HUES64 (cell line): ENCODE results near the gene HMCN2. TPM values are rescaled to one million over a fixed set of nuclear protein-coding genes. Genes with fewer than 3 reads are reported as not detected.

ENCODE experiments used
- H3K27ac ChIP-seq: 2 replicates; pipeline ENCODE4 v1.7.0; 2013; ENCODE audit warnings: low read depth, low read length, inconsistent platforms
- H3K27me3 ChIP-seq: 2 replicates; pipeline ENCODE4 v1.6.1; 2013; ENCODE audit warnings: mild to moderate bottlenecking, low read length; ENCODE audit not compliant: insufficient read depth
- H3K36me3 ChIP-seq: 2 replicates; pipeline ENCODE4 v1.6.1; 2013; ENCODE audit warnings: mild to moderate bottlenecking, low read length; ENCODE audit not compliant: insufficient read depth
- H3K4me1 ChIP-seq: 2 replicates; pipeline ENCODE4 v1.6.1; 2013; ENCODE audit warnings: mild to moderate bottlenecking, low read length, moderate library complexity; ENCODE audit not compliant: insufficient read depth
- H3K4me3 ChIP-seq: 2 replicates; pipeline ENCODE4 v1.5.1; 2013; ENCODE audit warnings: mild to moderate bottlenecking, low read length, moderate library complexity
- H3K9ac ChIP-seq: 2 replicates; pipeline ENCODE4 v1.6.1; 2013; ENCODE audit warnings: mild to moderate bottlenecking, low read depth, low read length
- H3K9me3 ChIP-seq: 2 replicates; pipeline ENCODE4 v1.6.1; 2013; ENCODE audit warnings: low read depth, low read length; ENCODE audit not compliant: insufficient read depth
- WGBS: fragments of 150-250, 120-280 bp; methylation state at CpG from one replicate; pipeline ENCODE4 v1.1.7; 2013; ENCODE audit warnings: missing lambda C conversion rate; 5-methylcytosine and 5-hydroxymethylcytosine counted together
- polyA plus RNA-seq, 2 experiments: library from polyadenylated mRNA; stranded (reverse); fragments of 50-300 nt; gene quantifications; one replicate each; pipeline ENCODE4 v1.2.3, GENCODE V29; 2013

HMCN2 gene, protein sequence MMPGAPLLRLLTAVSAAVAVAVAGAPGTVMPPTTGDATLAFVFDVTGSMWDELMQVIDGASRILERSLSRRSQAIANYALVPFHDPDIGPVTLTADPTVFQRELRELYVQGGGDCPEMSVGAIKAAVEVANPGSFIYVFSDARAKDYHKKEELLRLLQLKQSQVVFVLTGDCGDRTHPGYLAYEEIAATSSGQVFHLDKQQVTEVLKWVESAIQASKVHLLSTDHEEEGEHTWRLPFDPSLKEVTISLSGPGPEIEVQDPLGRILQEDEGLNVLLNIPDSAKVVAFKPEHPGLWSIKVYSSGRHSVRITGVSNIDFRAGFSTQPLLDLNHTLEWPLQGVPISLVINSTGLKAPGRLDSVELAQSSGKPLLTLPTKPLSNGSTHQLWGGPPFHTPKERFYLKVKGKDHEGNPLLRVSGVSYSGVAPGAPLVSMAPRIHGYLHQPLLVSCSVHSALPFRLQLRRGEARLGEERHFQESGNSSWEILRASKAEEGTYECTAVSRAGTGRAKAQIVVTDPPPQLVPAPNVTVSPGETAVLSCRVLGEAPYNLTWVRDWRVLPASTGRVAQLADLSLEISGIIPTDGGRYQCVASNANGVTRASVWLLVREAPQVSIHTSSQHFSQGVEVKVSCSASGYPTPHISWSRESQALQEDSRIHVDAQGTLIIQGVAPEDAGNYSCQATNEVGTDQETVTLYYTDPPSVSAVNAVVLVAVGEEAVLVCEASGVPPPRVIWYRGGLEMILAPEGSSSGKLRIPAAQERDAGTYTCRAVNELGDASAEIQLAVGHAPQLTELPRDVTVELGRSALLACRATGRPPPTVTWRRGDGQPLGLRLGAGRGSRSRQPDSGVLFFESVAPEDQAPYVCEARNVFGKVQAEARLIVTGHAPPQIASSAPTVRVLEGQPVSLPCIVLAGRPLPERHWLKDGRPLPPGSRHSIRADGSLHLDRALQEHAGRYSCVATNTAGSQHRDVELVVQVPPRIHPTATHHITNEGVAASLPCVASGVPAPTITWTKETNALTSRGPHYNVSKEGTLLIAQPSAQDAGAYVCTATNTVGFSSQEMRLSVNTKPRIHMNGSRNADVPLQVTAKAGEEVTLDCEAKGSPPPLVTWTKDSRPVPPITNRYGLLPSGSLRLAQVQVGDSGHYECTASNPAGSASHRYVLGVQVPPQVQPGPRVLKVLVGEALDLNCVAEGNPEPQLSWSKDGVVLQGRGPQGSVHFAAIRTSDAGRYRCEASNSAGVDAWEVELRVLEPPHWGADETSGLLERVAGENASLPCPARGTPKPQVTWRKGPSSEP (N-terminal part only)
- polyA plus RNA-seq (2013, experiment 1 of 2), result 1.0 TPM
- 1.6 TPM for polyA plus RNA-seq (2013, experiment 2 of 2)

DNA sequence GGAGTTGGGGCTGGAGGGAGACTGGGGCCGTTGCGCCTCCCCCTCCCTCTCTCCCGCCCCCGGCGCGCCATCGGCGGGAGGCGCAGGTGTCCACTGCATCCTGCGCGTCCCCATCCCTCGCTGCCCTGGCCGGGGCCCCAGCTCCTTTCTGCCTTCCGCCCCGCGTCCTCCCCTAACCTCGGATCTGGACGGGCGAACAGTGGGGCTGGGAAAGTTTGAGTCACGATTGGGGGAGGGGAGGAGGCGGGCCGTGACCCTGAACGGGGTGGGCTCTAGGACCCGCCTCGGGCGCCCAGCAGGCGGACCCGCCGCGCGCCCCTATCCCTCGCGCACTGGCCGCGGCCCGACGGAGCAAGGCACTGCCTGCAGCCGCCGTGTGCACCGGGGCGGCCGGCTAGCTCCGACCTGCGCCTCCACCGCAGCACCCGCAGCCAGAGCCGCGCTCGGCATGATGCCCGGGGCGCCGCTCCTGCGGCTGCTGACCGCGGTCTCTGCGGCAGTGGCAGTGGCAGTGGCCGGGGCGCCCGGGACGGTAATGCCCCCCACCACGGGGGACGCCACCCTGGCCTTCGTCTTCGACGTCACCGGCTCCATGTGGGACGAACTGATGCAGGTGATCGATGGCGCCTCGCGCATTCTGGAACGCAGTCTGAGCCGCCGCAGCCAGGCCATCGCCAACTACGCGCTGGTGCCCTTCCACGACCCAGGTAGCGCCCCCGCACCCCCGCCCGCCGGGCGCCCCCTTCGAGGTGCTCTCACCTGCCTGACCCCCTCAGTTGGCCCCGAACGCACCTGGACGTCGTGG lies at the start of gene HMCN2:
Gene HMCN2 (plus strand): TSS at position 330 of the 805 bp plus-strand sequence. CDS start 119 bp downstream, at position 449.
- Histone ChIP-seq H3K4me1 (peaks cover 15% of the 10 kb centered on the region), H3K9ac (peak within 1 kb of the TSS; percentile 60), H3K27me3 (peaks cover 35% of the 10 kb centered on the region), H3K4me3 (peak within 1 kb of the TSS; percentile 63), H3K27ac (no peak within 1 kb of the TSS), H3K9me3 (no peaks in the 10 kb centered on the region), H3K36me3 (no peaks in the 10 kb centered on the region)
- WGBS, result 2% methylated on average over 88 of the region's 89 CpGs

- peaks cover 11% of the 10 kb centered on the region for H3K4me1 ChIP-seq
- H3K9ac ChIP-seq, result no peak overlapping the region
- H3K9me3 ChIP-seq, result no peaks in the 10 kb centered on the region
- no peak overlapping the region for H3K4me3 ChIP-seq
- H3K27me3 ChIP-seq, result no peaks in the 10 kb centered on the region
- peaks cover 9% of the 10 kb centered on the region for H3K36me3 ChIP-seq
- no peak overlapping the region for H3K27ac ChIP-seq
- 91% methylated on average over 10 of the region's 10 CpGs for WGBS
These were observed 47.7 kb upstream of the HMCN2 start for GRCh38 chr9:130217838-130218237.

GRCh38 chr9:130219661-130220096 lies 45.9 kb upstream of the HMCN2 start:
- H3K27ac ChIP-seq, result no peak overlapping the region; the same call in 1 of the 2 replicates
- no peaks in the 10 kb centered on the region for H3K27me3 ChIP-seq
- H3K36me3 ChIP-seq, result peaks cover 9% of the 10 kb centered on the region
- H3K9me3 ChIP-seq, result no peaks in the 10 kb centered on the region
- no peak overlapping the region for H3K9ac ChIP-seq
- 89% methylated on average over 16 of the region's 16 CpGs for WGBS
- H3K4me1 ChIP-seq, result peaks cover 3% of the 10 kb centered on the region; the same call in 1 of the 2 replicates
- no peak overlapping the region for H3K4me3 ChIP-seq

GRCh38 chr9:130220352-130220751 lies 45.2 kb upstream of the HMCN2 start:
- Histone ChIP-seq H3K9me3 (no peaks in the 10 kb centered on the region), H3K4me3 (no peak overlapping the region), H3K27me3 (no peaks in the 10 kb centered on the region), H3K9ac (no peak overlapping the region), H3K36me3 (peaks cover 9% of the 10 kb centered on the region), H3K27ac (no peak overlapping the region), H3K4me1 (no peaks in the 10 kb centered on the region)
- WGBS, result 48% methylated on average over 8 of the region's 9 CpGs

DNA sequence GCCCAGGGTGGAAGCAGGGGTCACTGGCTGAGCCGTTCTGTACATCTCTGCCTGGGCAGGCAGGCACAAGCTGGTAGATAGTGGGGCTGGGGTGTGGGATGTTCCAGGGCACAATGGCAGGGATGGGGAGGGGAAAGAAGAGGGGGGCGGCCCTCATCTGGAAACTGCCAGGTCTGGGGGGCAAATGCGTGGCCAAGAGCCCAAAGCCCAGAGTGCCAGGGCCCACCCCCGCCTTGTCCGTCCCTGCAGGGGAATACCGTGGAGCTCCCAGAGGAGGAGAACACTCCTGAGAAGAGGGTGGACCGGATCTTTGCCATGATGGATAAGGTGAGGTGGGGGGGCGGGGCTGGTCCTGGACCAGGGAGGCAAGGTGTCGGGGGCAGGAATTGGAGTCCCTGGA lies 42.7 kb upstream of the HMCN2 start:
- H3K4me3 ChIP-seq, result no peak overlapping the region
- H3K36me3 ChIP-seq, result peaks cover 28% of the 10 kb centered on the region
- no peak overlapping the region for H3K27ac ChIP-seq
- H3K9ac ChIP-seq, result no peak overlapping the region
- WGBS, result 95% methylated on average over 9 of the region's 9 CpGs
- peaks cover 8% of the 10 kb centered on the region for H3K9me3 ChIP-seq
- no peaks in the 10 kb centered on the region for H3K4me1 ChIP-seq
- H3K27me3 ChIP-seq, result no peaks in the 10 kb centered on the region

GRCh38 chr9:130225071-130225470 lies 40.5 kb upstream of the HMCN2 start:
- H3K4me1 ChIP-seq, result no peaks in the 10 kb centered on the region
- H3K27me3 ChIP-seq, result no peaks in the 10 kb centered on the region
- peaks cover 11% of the 10 kb centered on the region for H3K9me3 ChIP-seq
- 90% methylated on average over 11 of the region's 11 CpGs for WGBS
- peaks cover 31% of the 10 kb centered on the region for H3K36me3 ChIP-seq
- H3K4me3 ChIP-seq, result no peak overlapping the region
- no peak overlapping the region for H3K27ac ChIP-seq
- no peak overlapping the region for H3K9ac ChIP-seq

DNA sequence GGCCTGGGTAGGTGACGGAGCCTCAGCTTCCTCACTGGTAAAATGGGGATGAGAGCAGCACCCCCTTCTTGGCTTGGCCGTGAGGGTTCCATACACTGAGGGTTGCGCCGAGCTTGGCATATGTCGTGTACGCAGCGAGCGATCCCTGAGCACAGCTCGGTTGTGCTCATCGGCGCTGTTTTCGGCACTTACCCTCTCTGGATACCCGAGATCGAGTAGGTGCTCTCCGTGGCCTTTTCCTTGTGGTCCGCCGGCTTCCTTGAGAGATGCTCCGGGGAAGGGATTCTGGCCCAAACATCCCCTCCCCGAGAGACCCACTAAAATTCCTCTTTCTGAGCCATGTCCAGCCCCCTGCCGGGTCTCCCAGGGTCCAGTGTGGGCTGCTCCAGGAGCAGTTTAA lies 40.0 kb upstream of the HMCN2 start:
- Histone ChIP-seq H3K4me1 (no peaks in the 10 kb centered on the region), H3K36me3 (peaks cover 32% of the 10 kb centered on the region), H3K4me3 (no peak overlapping the region), H3K9me3 (peaks cover 11% of the 10 kb centered on the region), H3K27ac (no peak overlapping the region), H3K9ac (no peak overlapping the region), H3K27me3 (no peaks in the 10 kb centered on the region)
- WGBS, result 96% methylated on average over 20 of the region's 20 CpGs

DNA sequence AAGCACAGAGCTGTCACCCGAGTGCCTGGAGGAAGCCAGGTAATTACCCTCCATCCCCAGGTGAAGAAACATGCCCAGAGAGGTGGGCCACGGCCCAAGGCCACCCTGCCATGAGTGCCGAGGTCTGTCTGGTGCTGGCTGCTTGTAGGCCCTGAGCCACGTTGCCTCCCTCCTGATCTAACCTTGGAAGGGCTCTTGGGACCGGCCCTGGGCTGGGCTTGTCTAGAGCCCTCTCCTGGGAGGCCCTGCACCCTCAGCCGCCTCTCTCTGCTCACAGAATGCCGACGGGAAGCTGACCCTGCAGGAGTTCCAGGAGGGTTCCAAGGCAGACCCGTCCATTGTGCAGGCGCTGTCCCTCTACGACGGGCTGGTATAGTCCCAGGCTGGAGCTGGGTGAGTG lies 39.4 kb upstream of the HMCN2 start:
- WGBS, result 97% methylated on average over 12 of the region's 12 CpGs
- H3K27me3 ChIP-seq, result no peaks in the 10 kb centered on the region
- H3K4me1 ChIP-seq, result no peaks in the 10 kb centered on the region
- no peak overlapping the region for H3K9ac ChIP-seq
- no peak overlapping the region for H3K27ac ChIP-seq
- H3K4me3 ChIP-seq, result no peak overlapping the region
- H3K9me3 ChIP-seq, result peaks cover 11% of the 10 kb centered on the region
- peaks cover 35% of the 10 kb centered on the region for H3K36me3 ChIP-seq

GRCh38 chr9:130227833-130228232 lies 37.7 kb upstream of the HMCN2 start:
- H3K9me3 ChIP-seq, result peaks cover 11% of the 10 kb centered on the region
- no peak overlapping the region for H3K9ac ChIP-seq
- H3K4me1 ChIP-seq, result no peaks in the 10 kb centered on the region
- 97% methylated on average over 3 of the region's 3 CpGs for WGBS
- H3K27me3 ChIP-seq, result no peaks in the 10 kb centered on the region
- peaks cover 39% of the 10 kb centered on the region for H3K36me3 ChIP-seq
- no peak overlapping the region for H3K4me3 ChIP-seq
- H3K27ac ChIP-seq, result no peak overlapping the region

DNA sequence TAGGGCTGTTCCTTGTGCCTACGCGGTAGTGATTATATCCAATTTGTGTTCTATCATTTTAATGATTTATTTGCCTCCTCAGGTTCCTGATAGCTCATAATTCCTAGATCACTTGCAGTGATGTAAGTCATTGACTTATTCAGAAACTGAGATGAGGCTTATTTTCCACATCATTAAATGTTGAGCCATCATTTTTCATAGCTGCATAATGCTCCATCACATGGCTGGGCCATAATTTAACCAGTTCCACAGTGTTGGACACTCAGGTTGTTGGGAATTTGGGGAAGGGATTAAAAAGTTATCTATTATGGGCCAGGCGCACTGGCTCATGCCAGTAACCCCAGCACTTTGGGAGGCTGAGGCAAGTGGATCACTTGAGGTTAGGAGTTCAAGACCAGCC lies 35.8 kb upstream of the HMCN2 start:
- no peak overlapping the region for H3K27ac ChIP-seq
- H3K4me3 ChIP-seq, result no peak overlapping the region
- H3K4me1 ChIP-seq, result no peaks in the 10 kb centered on the region
- no peaks in the 10 kb centered on the region for H3K27me3 ChIP-seq
- no peak overlapping the region for H3K9ac ChIP-seq
- H3K9me3 ChIP-seq, result peaks cover 11% of the 10 kb centered on the region
- peaks cover 57% of the 10 kb centered on the region for H3K36me3 ChIP-seq
- 98% methylated on average over 1 of the region's 3 CpGs for WGBS
